Panc1 (cell line): ENCODE measurements around the gene GPRC5B. TPM values are rescaled to one million over a fixed set of nuclear protein-coding genes. Genes with fewer than 3 reads are reported as not detected.

Source experiments
- ATAC-seq: fragments of 200-7000 bp; cut with Tn5 transposase; 2 replicates; pipeline ENCODE4 v1.9.1; 2020; ENCODE audit warnings: mild to moderate bottlenecking, moderate library complexity
- BruUV-seq: library from RNA; stranded (reverse); fragments of 400-500 nt; replicated peaks from 2 replicates; lab custom pipeline; 2021; lab: Mats Ljungman, UMichigan
- CTCF ChIA-PET: fragments of 300-600 bp; sonication (Branson Sonifier 250); formaldehyde crosslinking; loops from one replicate; lab custom pipeline; 2022; ENCODE audit warnings: antibody characterized with exemption; lab: Charles Lee
- POLR2A ChIA-PET: fragments of 300-600 bp; sonication (Branson Sonifier 250); formaldehyde crosslinking; loops from one replicate; lab custom pipeline; 2022; ENCODE audit warnings: antibody characterized with exemption; lab: Charles Lee
- DNase-seq: peaks from one replicate; pipeline ENCODE4 v3.0.0-alpha.2; 2010; ENCODE audit warnings: low read depth, low spot score
- H3K27ac ChIP-seq: 2 replicates; pipeline ENCODE4 v1.5.1; 2011; ENCODE audit warnings: mild to moderate bottlenecking, low read length, inconsistent platforms
- H3K27me3 ChIP-seq: fragments of 200-500 bp; sonication (Bioruptor generic); 2 replicates; pipeline ENCODE4 v1.6.0; 2014; ENCODE audit warnings: low read length, inconsistent platforms; ENCODE audit not compliant: control insufficient read depth, insufficient read depth
- H3K36me3 ChIP-seq: fragments of 200-500 bp; sonication (Bioruptor generic); 2 replicates; pipeline ENCODE4 v1.5.1; 2014; ENCODE audit warnings: inconsistent platforms, mild to moderate bottlenecking, low read length, moderate library complexity; ENCODE audit not compliant: control insufficient read depth, insufficient read depth
- H3K4me1 ChIP-seq: 2 replicates; pipeline ENCODE4 v1.5.1; 2011; ENCODE audit warnings: inconsistent platforms, mild to moderate bottlenecking, low read length, moderate library complexity; ENCODE audit not compliant: control insufficient read depth, insufficient read depth
- H3K4me3 ChIP-seq, 2 experiments: 2 replicates each; pipeline ENCODE4 v1.5.1; 2011 to 2012; ENCODE audit warnings: low read depth in 2 of 2, low read length in 2 of 2, mild to moderate bottlenecking in 2 of 2, inconsistent platforms in 1 of 2, moderate library complexity in 1 of 2
- H3K9me3 ChIP-seq: fragments of 200-500 bp; sonication (Bioruptor generic); 2 replicates; pipeline ENCODE4 v1.5.1; 2014; ENCODE audit warnings: low read depth, mild to moderate bottlenecking, inconsistent platforms, low read length, moderate library complexity; ENCODE audit not compliant: control insufficient read depth, insufficient read depth
- POLR2AphosphoS5 ChIP-seq: IDR thresholded peaks from 2 replicates; pipeline ENCODE4 v1.6.1; 2012; ENCODE audit warnings: mild to moderate bottlenecking, low read depth, low read length, moderate library complexity
- SIN3A ChIP-seq: IDR thresholded peaks from 2 replicates; pipeline ENCODE4 v1.6.1; 2012; ENCODE audit warnings: low read depth, mild to moderate bottlenecking, low read length, moderate library complexity, borderline replicate concordance; ENCODE audit not compliant: insufficient read depth
- TCF7L2 ChIP-seq: IDR thresholded peaks from 2 replicates; pipeline ENCODE4 v1.6.1; 2011; ENCODE audit warnings: mild to moderate bottlenecking, low read depth, low read length, inconsistent platforms
- in situ Hi-C: cut with HindIII; loops from 2 replicates; pipeline ENCODE4 v1.10.0; 2016; ENCODE audit warnings: low sequenced_read_pairs, low pct_unique_long_range_greater_than_20kb
- intact Hi-C: fragments of 100-400 bp; cut with micrococcal nuclease; formaldehyde crosslinking; loops from one replicate; pipeline ENCODE4 v1.10.0; 2022; ENCODE audit not compliant: unreplicated experiment
- total RNA-seq: library from RNA; stranded (reverse); gene quantifications from one replicate; pipeline ENCODE4 v1.2.1, GENCODE V29; 2021; ENCODE audit not compliant: unreplicated experiment
- TF ChIP-seq, protein P1 (sequence below), 2 experiments: IDR thresholded peaks; 2 replicates each; pipeline ENCODE4 v1.6.1; 2011 to 2012; ENCODE audit warnings: low read depth in 2 of 2, control low read depth in 1 of 2, low read length in 1 of 2, mild to moderate bottlenecking in 1 of 2, moderate library complexity in 1 of 2; ENCODE audit not compliant: insufficient read depth in 1 of 2
- TF ChIP-seq, protein P2 (sequence below): fragments of 450-650 bp; IDR thresholded peaks from 2 replicates; pipeline ENCODE4 v1.5.1; 2017; ENCODE audit warnings: mild to moderate bottlenecking

Gene GPRC5B
- total RNA-seq, 1 experiment from 2014 or later: 10.4 TPM

DNA sequence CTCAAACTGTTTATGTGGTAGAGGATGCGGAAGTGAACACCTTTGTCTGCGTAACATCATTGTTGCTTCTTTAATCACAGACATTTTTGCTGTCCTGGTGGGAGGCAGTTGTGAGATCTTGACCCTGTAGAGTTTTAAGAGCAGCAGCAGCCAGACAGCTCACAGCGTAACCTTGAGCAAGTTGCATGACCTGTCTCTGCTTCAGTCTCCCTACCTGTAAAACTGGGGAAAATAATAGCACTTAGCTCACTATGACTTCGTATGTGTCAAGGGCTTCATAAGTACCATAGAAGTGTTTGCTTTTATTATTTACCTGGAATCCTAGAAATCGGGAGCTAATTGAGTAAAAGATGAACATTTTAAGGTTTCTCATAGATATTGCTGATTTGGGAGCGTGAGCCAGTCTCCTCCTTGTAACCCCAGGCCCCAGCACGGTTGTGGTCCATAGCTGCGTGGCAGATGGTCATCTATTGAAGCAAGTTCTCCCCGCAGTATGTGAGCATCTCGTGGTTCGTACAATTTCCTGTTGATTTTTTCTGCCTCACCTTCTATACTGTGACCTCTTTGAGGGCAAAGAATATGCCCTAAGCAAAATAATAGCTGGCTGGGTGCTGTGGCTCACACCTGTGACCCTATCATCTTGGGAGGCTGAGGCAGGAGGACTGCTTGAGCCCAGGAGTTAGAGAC, 34.4 kb downstream of the GPRC5B start:
- CTCF ChIA-PET: no interaction called here
- POLR2A ChIA-PET: no interaction called here

DNA sequence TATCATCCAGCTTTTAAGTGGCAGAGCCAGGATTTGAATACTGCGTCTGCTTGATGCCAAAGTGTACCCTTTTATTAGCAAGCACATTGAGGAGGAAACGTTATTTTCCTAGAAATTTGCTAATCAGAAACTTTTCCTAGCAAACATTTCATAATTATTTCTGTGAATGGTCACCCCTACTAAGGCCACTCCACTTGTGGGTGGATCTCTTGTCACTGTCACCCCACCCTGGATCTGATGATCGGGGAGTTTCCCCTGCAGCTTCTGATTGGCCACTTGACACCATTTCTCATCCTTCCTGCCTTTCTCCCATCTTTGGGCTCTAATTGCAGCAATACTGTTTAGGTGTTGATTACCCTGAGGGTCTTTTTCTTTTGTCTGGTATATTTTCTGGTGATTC, 35.9 kb downstream of the GPRC5B start:
- ATAC-seq (no peak), DNase-seq (no peak)
- Histone ChIP-seq H3K27me3 (no peaks in the 10 kb centered on the region), H3K9me3 (no peaks in the 10 kb centered on the region), H3K4me1 (no peaks in the 10 kb centered on the region), H3K27ac (no peak overlapping the region), H3K36me3 (no peaks in the 10 kb centered on the region), H3K4me3 (no peak overlapping the region)
- in situ Hi-C loops (no loop called here), intact Hi-C loops (no loop called here)
- CTCF ChIA-PET: interaction anchor here (0.6 kb wide), 1 partner anchor 38 kb away, joined by 3 read pairs; no protein-coding TSS in a partner anchor
- no TSS peak for BruUV-seq
- POLR2A ChIA-PET: no interaction called here
- TF ChIP-seq, protein P1, sequence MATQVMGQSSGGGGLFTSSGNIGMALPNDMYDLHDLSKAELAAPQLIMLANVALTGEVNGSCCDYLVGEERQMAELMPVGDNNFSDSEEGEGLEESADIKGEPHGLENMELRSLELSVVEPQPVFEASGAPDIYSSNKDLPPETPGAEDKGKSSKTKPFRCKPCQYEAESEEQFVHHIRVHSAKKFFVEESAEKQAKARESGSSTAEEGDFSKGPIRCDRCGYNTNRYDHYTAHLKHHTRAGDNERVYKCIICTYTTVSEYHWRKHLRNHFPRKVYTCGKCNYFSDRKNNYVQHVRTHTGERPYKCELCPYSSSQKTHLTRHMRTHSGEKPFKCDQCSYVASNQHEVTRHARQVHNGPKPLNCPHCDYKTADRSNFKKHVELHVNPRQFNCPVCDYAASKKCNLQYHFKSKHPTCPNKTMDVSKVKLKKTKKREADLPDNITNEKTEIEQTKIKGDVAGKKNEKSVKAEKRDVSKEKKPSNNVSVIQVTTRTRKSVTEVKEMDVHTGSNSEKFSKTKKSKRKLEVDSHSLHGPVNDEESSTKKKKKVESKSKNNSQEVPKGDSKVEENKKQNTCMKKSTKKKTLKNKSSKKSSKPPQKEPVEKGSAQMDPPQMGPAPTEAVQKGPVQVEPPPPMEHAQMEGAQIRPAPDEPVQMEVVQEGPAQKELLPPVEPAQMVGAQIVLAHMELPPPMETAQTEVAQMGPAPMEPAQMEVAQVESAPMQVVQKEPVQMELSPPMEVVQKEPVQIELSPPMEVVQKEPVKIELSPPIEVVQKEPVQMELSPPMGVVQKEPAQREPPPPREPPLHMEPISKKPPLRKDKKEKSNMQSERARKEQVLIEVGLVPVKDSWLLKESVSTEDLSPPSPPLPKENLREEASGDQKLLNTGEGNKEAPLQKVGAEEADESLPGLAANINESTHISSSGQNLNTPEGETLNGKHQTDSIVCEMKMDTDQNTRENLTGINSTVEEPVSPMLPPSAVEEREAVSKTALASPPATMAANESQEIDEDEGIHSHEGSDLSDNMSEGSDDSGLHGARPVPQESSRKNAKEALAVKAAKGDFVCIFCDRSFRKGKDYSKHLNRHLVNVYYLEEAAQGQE (IDR thresholded peaks at IDR 0.05; ENCODE audit: insufficient read depth in 1 of 2, low read depth in 2 of 2, low read length in 1 of 2): no peak
- TF ChIP-seq SIN3A: no peak
- TF ChIP-seq POLR2AphosphoS5: no peak
- TF ChIP-seq, protein P2, sequence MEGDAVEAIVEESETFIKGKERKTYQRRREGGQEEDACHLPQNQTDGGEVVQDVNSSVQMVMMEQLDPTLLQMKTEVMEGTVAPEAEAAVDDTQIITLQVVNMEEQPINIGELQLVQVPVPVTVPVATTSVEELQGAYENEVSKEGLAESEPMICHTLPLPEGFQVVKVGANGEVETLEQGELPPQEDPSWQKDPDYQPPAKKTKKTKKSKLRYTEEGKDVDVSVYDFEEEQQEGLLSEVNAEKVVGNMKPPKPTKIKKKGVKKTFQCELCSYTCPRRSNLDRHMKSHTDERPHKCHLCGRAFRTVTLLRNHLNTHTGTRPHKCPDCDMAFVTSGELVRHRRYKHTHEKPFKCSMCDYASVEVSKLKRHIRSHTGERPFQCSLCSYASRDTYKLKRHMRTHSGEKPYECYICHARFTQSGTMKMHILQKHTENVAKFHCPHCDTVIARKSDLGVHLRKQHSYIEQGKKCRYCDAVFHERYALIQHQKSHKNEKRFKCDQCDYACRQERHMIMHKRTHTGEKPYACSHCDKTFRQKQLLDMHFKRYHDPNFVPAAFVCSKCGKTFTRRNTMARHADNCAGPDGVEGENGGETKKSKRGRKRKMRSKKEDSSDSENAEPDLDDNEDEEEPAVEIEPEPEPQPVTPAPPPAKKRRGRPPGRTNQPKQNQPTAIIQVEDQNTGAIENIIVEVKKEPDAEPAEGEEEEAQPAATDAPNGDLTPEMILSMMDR: no peak
- no peak for TF ChIP-seq TCF7L2

More for the DNA sequence above, 34.4 kb downstream of the GPRC5B start:
- DNase-seq (no peak), ATAC-seq (no peak)
- no peak overlapping the region for H3K27ac ChIP-seq
- in situ Hi-C loops (no loop called here), intact Hi-C loops (no loop called here)
- TF ChIP-seq, protein P1 (IDR thresholded peaks at IDR 0.05; ENCODE audit: insufficient read depth in 1 of 2, low read depth in 2 of 2, low read length in 1 of 2): no peak
- TF ChIP-seq SIN3A (no peak), POLR2AphosphoS5 (no peak), TCF7L2 (no peak)
- TF ChIP-seq, protein P2: no peak
- no peak overlapping the region for H3K4me3 ChIP-seq
- no peaks in the 10 kb centered on the region for H3K4me1 ChIP-seq
- no TSS peak for BruUV-seq
- H3K27me3 ChIP-seq: no peaks in the 10 kb centered on the region
- no peaks in the 10 kb centered on the region for H3K9me3 ChIP-seq
- no peaks in the 10 kb centered on the region for H3K36me3 ChIP-seq
